GM21390 (cell line): ENCODE results near the gene ZFP62.

Experiments
- ATAC-seq: cut with Tn5 transposase; IDR thresholded peaks from one replicate; pipeline ENCODE4 v1.9.1; 2021; ENCODE audit not compliant: unreplicated experiment

The ZFP62 gene

DNA sequence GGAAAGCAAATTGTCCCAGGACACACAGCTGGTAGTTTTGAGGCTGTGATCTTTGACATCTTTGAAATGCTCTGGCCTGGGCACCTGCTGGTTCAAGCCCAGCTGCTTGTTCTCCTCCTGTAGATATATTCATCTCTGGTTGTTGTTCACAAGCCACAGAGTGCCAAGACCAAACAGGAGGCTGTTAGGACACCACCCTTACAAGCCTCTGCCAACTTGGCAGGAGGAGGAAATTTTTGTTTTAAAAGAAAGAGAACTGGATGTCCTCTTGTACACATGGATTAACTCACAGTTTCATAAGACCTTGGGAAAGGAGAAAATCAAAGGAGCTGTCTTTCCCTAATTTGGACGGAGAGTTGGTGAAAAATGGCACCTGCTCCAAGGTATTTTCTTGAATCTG lies 8.5 kb upstream of the ZFP62 start:
- ATAC-seq = no peak

DNA sequence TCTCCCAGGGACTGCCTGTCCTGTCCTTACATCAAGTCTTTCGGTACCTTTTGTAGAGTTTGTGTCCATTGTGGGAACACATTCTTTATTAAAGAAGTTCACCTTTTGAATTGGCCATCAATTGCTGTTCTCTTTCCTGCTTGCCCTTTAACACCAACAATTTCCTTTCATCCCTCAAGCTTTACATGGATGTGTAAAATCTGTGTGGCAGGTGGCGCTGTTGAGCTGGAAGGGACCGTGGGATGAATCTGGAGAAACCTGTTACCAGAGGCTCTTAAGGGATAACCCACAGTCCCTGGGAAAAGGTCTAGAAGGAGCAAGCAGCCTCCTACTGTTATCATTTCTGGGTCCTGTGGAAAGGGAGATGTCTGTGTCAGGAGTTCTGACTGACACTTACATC lies 7.9 kb upstream of the ZFP62 start:
- peak; percentile 55 for ATAC-seq

DNA sequence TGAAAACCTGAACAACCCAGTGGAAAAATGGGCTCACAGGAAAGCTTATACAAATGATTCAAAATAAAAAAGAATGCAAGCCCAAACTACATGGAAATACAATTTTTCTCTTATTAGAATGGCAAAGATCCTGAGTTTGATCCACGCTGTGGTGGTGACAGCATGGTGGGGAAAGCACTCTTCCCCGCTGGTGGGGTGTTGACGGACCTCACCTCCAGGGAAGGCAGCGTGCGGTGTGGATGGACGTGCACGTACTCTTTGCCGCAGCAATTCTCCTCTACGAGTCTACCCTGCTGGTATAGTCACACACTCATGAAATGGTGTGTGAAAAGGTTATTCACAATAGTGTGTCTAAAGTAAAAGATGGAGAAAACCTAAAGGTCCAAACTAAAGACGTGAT lies 5.9 kb upstream of the ZFP62 start:
- no peak for ATAC-seq

DNA sequence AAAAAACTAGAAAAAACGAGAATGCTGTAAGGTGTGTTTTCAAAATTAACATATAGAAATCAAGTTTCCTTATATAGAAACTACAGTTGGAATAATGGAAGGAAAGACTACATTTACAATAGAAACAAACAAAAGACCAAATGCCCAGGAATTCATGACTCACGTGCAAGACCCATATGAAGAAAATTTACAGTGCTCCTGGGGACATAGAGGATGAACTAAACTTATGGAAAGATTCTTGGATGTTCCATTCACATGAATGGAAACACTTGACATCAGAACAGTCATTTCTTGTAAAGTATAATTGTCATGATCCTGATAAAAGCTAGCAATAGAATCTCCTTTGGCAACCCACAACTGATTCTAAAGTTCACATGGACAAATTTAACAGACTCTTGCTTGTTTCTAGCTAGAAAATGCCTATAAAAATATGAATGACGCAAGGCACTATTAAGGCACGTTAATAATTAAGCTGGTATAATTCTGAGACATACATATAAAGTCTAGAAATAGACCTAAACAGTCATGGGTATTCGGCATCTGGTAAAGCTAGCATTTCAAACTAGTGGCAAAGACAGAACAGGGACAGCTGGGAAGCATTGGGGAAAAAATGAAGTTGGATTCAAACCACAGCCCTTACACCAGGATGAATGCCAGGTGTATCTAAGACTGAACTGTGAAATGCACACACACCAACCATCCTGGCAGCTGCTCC lies 5.1 kb upstream of the ZFP62 start:
- ATAC-seq = no peak

DNA sequence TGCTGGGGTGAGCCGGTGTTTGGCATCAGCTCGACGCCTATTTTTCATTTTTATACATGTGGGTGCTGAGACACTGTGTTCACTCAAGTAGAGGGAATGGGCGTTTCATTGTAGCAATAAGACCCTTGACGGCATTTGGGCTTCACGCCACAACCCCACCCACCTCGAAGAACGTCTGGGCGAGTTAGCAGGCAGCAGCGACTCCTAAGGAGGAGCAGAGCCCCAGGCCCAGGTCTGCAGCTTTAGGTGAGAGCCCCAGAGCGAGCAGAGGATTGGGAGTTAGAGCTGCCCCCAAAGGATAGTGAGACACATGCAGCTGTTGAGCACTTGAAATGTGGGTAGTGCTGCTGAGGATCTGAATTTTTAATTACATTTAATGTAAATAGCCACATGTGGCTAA lies 1.6 kb upstream of the ZFP62 start:
- no peak for ATAC-seq

DNA sequence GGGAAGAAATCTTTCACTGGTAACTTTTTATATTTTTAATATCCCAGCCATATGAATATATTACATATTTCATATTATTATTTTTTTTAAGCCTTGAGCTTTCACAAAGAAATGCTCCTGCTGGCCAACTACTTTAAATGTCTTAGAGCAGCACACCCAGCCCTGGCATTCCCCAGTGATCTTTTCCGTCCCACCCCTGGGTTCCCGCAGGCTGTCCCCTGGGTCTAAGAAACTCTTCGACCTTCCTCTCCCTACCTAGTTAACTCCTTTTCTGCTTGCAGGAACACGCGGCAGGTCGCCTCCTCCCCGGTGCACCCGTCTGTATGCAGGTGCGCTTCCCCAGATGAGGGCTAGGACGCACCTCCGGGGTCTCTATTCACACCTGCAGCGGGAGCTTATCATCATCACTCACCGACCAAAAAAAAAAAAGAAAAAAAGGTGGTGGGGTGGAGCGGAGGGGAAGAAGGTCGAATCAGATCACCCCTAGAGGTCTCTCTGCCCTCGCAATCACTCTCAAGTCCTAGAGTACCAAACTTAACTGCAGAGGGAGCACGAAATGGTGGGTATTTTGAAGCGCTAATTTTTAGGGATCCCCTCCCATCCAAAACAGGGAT lies 696 bp downstream of the ZFP62 start:
- peak; percentile 42 for ATAC-seq

DNA sequence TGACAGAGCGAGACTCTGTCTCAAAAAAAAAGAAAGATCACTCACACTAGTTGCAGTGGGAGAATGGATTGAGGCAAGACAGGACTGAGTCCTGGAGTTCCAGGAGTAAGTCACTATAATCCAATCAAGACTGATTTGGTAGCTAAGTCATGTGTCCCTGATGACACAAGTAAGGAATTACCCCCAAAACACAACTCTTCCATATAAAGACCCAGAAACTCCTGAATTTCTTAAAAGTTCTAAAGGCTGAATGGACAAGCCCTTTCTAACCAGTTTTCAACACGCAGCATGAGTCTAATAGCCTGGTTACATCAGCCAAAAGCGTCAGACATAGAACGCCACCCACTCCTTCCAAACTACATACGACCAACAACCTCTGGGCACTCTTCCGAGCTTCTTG lies 2.5 kb downstream of the ZFP62 start:
- ATAC-seq = no peak

DNA sequence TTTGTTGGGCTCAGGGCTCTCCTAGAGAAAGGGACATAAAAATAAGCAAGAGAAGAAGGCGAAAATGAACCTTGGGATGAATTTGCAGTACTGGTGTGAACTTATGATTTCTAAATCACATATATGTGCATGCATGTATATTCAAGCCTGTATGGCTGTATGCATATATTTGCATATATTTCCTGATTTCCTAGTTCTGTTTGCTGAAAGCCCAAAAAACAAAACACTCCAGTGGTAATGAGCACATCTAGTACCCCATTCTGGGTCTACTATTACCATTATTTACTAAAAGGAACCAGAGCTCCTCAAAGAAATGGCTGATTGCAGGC lies 7.3 kb downstream of the ZFP62 start:
- ATAC-seq = no peak

DNA sequence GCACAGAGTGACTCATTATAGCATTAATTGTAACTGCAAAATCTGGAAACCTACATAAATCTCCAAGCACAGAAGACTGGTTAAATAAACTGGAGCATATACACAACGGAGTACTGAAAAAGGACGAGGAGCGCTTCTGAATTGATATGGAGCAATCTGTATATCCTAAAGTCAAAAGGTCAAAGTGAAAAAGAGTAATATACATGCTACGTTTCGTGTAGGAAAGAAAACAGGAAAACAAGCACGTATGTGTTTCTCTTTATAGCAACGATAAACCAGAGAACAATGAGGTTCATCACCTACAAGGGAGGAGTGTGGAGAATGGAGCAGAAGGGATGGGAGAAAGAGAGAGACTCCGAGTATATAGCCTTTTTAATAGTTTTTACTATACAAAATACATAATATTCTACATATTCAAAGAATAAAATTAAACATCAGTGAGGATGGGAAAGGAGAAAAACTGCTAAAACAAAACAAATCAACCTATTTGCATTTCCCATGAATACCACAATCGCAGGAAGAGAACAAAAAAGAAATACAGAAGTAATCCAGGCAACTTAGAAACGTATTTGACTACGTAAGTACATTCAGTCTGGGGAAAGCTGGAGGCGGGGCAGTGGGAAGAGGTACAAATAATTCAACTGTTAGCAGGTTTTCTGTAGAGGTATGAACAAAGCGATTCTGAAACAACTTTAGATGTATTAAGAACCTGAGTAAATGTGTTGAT lies 7.8 kb downstream of the ZFP62 start:
- ATAC-seq = no peak

DNA sequence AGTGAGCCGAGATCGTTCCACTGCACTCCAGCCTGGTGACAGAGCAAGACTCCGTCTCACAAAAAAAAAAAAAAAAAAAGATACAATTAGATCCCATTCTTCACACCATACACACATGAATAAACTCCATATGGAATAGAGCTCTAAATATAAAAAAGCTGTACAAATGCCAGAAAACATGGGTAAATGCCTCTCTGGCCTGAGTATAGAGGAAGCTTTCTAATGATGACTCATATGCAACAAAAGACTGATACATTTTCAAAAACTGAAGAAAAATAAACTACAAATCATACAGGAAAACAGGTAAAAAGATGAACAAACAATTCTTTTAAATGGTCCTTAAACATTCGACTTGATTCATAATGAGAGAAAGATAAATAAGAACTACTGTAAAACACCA lies 8.6 kb downstream of the ZFP62 start:
- ATAC-seq = no peak

DNA sequence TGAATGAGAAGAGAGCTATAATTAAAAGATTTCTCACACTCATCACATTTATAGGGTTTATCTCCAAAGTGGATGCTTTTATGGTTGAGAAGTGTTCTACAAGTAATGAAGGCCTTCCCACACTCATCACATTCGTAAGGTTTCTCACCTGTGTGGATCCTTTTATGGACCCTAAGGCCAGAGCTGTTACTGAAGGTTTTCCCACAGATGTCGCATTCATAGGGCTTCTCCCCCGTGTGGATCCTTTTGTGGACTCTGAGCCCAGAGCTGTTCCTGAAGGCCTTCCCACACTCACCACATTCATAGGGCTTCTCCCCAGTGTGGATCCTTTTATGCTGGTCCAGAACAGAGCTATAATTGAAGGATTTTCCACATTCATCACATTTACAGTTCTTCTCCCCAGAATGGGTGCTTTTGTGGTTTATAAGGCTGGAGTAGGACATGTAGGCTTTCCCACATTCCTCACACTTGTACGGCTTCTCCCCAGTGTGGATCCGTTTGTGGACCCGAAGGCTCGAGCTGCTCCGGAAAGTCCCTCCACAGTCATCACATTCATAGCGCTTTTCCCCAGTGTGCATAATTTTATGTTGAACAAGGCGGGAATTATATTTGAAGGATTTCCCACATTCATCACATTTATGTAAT lies 10.5 kb downstream of the ZFP62 start:
- ATAC-seq = no peak

DNA sequence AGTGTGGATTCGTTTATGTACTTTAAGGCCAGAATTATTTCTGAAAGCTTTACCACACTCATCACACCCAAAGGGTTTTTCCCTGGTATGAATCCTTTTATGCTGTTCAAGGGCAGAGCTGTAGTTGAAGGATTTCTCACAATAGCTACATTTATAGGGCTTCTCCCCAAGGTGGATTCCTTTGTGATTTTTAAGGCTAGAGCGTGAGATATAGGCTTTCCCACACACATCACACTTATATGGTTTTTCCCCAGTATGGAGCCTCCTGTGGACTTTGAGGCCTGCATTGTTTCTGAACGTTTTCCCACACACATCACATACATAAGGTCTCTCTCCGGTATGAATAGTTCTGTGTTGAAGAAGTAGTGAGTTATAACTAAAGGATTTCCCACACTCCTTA lies 11.2 kb downstream of the ZFP62 start:
- no peak for ATAC-seq

DNA sequence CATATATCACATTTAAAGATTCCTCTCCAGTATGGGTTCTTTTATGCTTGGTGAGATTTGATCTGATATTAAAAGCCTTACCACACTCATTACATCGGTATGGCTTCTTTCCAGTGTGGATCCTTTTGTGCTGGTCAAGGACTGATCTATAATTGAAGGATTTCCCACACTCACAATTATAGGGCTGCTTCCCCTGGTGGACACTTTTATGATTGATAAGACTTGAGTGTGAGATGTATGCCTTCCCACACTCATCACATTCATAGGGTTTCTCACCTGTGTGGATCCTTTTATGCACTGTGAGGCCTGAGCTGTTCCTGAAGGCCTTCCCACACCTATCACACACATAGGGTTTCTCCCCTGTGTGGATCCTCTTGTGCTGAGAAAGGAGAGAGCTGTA lies 12.2 kb downstream of the ZFP62 start:
- no peak for ATAC-seq

DNA sequence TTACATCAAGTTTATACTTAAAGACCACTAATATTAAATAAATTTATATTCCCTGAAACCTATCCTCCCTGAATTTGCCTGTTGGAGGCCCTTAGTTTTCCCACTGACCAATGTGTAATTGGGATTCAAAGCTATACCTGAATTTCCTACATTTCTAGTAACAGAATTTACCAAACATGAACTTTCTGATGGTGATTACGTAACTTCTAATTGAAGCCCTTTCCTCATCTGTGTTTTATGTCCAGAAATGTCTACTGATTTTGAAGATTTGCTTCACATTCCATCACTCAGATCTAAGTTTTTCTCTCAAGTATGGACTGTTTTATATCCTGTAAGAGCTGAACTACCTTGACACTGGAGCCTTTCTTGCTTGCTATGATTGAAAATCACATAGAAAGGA lies 12.8 kb downstream of the ZFP62 start:
- ATAC-seq = no peak

DNA sequence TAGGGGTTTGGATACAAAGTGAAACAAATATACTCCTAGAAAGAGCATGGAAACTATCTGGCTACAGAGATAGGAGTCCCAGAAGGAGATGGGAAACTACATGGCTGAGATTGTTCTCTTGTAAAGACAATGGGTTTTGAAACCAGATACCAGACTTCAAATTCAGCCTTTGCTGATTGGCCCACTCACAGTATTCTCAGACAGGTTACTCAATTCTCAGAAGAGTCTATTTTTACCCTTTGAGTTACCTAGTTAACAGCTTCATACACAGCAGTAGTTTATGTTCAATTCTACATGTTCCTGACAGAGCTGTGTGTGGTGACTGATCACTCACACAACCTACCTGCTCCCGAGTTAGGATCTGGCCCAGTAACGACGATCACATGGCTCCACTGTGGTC lies 14.1 kb downstream of the ZFP62 start:
- no peak for ATAC-seq

DNA sequence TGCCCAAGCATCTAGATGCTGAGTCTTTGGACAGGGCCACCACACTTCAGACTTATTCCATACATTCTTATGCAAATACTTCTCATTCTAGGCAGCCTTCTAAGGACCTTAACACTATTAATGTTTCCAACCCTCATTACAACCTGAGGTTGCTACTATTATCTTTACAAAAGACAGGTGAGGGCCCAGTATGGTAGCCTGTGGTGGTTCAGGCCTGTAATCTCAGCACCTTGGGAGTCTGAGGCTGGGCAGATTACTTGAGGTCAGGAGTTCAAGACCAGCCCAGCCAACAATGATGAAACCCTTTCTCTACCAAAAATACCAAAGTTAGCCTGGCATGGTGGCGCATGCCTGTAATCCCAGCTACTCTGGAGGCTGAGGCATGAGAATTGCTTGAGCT lies 16.2 kb downstream of the ZFP62 start:
- ATAC-seq = no peak

DNA sequence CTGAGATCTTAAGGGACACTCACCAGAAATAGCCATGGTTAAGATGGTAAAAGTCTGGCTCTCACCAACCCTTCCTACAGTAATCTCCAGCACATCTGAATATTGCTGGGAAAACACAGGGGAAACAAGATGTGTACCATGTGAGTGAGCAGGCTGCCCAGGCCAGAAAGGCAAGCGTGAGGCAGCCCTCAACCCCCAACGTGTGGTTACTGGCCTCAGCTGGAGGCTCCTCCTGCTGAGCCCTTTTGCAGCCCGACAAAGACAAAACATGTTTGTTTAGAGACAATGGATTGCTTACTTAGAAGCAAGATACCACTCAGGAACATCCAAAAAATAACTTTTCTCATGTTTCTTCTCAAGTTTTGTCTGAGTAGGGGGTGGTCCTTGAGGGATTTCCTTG lies 16.6 kb downstream of the ZFP62 start:
- no peak for ATAC-seq

DNA sequence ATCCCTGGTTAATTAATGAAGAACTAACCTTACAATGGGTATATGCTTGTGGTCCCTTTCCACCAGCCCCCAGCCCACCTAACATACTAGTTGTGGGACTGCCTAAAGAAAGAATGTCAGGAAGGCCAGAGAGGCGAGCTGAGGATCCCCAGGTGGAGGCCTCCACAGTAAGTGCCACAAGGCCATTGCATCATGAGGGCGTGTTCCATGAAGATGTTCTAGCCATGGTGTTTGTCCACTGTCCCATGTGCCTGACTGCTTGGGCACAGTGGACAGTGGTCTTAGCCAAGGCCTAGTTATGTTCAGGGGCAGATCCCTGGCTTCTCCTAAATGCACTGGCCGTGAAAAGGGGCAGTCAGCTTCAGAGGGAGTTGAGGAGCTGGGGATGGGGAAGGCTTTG lies 21.1 kb downstream of the ZFP62 start:
- ATAC-seq = no peak

DNA sequence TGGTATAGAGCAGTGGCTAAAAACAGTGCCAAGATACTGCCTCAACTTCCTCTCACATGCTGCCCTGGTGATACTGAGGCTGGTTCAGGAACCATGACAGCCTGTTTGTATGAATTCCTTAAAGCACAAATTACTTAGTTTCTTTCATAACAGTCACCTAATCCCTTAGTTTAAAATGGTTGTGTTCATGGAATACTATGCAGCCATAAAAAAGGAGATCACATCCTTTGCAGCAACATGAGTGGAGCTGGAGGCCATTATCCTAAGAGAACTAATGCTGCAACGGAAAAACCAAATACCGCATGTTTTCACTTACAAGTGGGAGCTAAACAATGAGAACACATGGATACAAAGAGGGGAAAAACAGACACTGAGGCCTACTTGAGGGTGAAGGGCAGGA lies 21.8 kb downstream of the ZFP62 start:
- no peak for ATAC-seq

DNA sequence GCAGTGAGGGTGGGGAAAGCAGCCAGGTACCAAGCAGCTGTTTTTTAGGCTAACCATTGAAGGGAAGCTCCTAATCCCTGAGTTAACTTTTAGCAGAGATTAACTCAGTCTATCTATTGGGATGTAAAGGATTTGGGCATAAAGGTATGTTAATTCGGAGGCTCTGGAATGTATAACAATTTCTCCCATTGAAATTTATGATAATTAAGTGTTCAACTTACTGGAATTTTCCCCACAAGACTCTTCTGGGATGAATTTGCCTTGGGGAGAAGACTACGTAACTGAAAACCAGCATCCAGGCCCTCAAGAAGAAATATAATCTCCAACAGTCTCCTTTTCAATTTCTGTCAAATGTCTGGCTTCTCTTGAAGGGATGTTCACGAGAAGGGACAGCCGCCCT lies 23.6 kb downstream of the ZFP62 start:
- no peak for ATAC-seq

DNA sequence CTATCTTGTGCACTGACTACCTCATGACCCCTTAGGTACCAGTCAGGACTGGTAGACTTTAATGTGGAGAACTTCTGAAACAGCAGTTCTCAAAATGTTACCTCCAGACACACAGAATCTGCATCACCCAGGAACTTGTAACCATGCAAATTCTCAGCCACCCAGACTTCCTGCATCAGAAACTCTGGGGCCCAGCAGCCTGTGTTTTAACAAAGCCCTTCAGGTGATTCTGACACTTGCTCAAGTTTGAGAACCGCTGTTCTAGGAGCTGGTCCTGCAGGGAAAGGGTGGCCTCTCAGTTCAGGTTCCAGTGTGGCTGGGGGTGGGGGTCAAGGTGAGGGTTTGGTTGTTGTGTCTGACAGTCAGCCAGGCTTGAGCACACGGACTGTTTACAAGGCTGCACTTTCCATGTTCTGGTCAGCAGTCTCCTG lies 28.4 kb downstream of the ZFP62 start:
- ATAC-seq = peak; percentile 47
